Measurements from ENCODE around the gene TMEM203. TPM values are rescaled to one million over a fixed set of nuclear protein-coding genes. Genes with fewer than 3 reads are reported as not detected.

TMEM203 gene
- total and polyA plus RNA-seq, 2 of the 13 experiments (the other 11 are each of a cell fraction or from before 2014, with no cell fraction given) = 23.4 to 36.7 TPM

GRCh38 chr9:137241490-137242268 lies 36.2 kb upstream of the TMEM203 start (continued):
- TF ChIP-seq ZSCAN20 (CRISPR knock-in tag; IDR thresholded peaks at IDR 0.05; ENCODE audit: borderline replicate concordance) (0 out of 2 replicates have a peak, but pooled peaks have one; percentile 61), ARNTL (CRISPR knock-in tag; IDR thresholded peaks at IDR 0.05) (no peak), ZNF484 (CRISPR knock-in tag; IDR thresholded peaks at IDR 0.05; ENCODE audit: borderline replicate concordance, low read depth) (no peak), ZNF607 (CRISPR knock-in tag; IDR thresholded peaks at IDR 0.05; ENCODE audit: borderline replicate concordance) (peak; percentile 47; the same call in 1 of the 2 replicates), ZBTB38 (CRISPR knock-in tag; IDR thresholded peaks at IDR 0.05) (no peak), FOXK2 (IDR thresholded peaks at IDR 0.05) (no peak), TEAD3 (CRISPR knock-in tag; optimal IDR thresholded peaks at IDR 0.05; ENCODE audit: borderline replicate concordance) (no peak), ZNF3 (CRISPR knock-in tag; IDR thresholded peaks at IDR 0.05) (no peak), STAG1 (CRISPR knock-in tag; IDR thresholded peaks at IDR 0.05) (no peak), ADNP (CRISPR knock-in tag; IDR thresholded peaks at IDR 0.05) (no peak), ZNF550 (CRISPR knock-in tag; IDR thresholded peaks at IDR 0.05; ENCODE audit: borderline replicate concordance) (no peak)
- TF ChIP-seq, protein P1, sequence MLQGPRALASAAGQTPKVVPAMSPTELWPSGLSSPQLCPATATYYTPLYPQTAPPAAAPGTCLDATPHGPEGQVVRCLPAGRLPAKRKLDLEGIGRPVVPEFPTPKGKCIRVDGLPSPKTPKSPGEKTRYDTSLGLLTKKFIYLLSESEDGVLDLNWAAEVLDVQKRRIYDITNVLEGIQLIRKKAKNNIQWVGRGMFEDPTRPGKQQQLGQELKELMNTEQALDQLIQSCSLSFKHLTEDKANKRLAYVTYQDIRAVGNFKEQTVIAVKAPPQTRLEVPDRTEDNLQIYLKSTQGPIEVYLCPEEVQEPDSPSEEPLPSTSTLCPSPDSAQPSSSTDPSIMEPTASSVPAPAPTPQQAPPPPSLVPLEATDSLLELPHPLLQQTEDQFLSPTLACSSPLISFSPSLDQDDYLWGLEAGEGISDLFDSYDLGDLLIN (CRISPR knock-in tag; IDR thresholded peaks at IDR 0.05; ENCODE audit: borderline replicate concordance) = no peak
- TF ChIP-seq, protein P2, sequence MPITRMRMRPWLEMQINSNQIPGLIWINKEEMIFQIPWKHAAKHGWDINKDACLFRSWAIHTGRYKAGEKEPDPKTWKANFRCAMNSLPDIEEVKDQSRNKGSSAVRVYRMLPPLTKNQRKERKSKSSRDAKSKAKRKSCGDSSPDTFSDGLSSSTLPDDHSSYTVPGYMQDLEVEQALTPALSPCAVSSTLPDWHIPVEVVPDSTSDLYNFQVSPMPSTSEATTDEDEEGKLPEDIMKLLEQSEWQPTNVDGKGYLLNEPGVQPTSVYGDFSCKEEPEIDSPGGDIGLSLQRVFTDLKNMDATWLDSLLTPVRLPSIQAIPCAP (CRISPR knock-in tag; IDR thresholded peaks at IDR 0.05; ENCODE audit: low read depth) = no peak
- TF ChIP-seq, protein P3, sequence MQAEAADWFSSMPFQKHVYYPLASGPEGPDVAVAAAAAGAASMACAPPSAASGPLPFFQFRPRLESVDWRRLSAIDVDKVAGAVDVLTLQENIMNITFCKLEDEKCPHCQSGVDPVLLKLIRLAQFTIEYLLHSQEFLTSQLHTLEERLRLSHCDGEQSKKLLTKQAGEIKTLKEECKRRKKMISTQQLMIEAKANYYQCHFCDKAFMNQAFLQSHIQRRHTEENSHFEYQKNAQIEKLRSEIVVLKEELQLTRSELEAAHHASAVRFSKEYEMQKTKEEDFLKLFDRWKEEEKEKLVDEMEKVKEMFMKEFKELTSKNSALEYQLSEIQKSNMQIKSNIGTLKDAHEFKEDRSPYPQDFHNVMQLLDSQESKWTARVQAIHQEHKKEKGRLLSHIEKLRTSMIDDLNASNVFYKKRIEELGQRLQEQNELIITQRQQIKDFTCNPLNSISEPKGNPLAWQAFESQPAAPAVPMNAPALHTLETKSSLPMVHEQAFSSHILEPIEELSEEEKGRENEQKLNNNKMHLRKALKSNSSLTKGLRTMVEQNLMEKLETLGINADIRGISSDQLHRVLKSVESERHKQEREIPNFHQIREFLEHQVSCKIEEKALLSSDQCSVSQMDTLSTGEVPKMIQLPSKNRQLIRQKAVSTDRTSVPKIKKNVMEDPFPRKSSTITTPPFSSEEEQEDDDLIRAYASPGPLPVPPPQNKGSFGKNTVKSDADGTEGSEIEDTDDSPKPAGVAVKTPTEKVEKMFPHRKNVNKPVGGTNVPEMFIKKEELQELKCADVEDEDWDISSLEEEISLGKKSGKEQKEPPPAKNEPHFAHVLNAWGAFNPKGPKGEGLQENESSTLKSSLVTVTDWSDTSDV (CRISPR knock-in tag; IDR thresholded peaks at IDR 0.05) = no peak; the same call in 1 of the 2 replicates
- TF ChIP-seq, protein P4, sequence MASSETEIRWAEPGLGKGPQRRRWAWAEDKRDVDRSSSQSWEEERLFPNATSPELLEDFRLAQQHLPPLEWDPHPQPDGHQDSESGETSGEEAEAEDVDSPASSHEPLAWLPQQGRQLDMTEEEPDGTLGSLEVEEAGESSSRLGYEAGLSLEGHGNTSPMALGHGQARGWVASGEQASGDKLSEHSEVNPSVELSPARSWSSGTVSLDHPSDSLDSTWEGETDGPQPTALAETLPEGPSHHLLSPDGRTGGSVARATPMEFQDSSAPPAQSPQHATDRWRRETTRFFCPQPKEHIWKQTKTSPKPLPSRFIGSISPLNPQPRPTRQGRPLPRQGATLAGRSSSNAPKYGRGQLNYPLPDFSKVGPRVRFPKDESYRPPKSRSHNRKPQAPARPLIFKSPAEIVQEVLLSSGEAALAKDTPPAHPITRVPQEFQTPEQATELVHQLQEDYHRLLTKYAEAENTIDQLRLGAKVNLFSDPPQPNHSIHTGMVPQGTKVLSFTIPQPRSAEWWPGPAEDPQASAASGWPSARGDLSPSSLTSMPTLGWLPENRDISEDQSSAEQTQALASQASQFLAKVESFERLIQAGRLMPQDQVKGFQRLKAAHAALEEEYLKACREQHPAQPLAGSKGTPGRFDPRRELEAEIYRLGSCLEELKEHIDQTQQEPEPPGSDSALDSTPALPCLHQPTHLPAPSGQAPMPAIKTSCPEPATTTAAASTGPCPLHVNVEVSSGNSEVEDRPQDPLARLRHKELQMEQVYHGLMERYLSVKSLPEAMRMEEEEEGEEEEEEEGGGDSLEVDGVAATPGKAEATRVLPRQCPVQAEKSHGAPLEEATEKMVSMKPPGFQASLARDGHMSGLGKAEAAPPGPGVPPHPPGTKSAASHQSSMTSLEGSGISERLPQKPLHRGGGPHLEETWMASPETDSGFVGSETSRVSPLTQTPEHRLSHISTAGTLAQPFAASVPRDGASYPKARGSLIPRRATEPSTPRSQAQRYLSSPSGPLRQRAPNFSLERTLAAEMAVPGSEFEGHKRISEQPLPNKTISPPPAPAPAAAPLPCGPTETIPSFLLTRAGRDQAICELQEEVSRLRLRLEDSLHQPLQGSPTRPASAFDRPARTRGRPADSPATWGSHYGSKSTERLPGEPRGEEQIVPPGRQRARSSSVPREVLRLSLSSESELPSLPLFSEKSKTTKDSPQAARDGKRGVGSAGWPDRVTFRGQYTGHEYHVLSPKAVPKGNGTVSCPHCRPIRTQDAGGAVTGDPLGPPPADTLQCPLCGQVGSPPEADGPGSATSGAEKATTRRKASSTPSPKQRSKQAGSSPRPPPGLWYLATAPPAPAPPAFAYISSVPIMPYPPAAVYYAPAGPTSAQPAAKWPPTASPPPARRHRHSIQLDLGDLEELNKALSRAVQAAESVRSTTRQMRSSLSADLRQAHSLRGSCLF (CRISPR knock-in tag; IDR thresholded peaks at IDR 0.05; ENCODE audit: borderline replicate concordance) = no peak
